Right lobe of liver (tissue), 4 donors: ENCODE results near the gene CHKB.

Experiments used
- CTCF ChIP-seq, 4 donors: fragments of 200-600 bp in 3 of 4; fragments of 450-650 bp in 1 of 4; IDR thresholded peaks; one replicate each; pipeline versions ENCODE4 v1.5.1 to v1.8.0; 2016 to 2022; ENCODE audit warnings: antibody characterized with exemption in 4 of 4, mild to moderate bottlenecking in 2 of 4
- POLR2A ChIP-seq: fragments of 450-650 bp; IDR thresholded peaks from one replicate; pipeline ENCODE4 v1.6.1; 2017; ENCODE audit warnings: antibody characterized with exemption, mild to moderate bottlenecking
- donor health status: DM: no; HTN: no; CAD: no.
- donor health status: DM: no; HTN: no; CAD: no.
- donor health status: DM: no; HTN: yes; CAD: no.

DNA sequence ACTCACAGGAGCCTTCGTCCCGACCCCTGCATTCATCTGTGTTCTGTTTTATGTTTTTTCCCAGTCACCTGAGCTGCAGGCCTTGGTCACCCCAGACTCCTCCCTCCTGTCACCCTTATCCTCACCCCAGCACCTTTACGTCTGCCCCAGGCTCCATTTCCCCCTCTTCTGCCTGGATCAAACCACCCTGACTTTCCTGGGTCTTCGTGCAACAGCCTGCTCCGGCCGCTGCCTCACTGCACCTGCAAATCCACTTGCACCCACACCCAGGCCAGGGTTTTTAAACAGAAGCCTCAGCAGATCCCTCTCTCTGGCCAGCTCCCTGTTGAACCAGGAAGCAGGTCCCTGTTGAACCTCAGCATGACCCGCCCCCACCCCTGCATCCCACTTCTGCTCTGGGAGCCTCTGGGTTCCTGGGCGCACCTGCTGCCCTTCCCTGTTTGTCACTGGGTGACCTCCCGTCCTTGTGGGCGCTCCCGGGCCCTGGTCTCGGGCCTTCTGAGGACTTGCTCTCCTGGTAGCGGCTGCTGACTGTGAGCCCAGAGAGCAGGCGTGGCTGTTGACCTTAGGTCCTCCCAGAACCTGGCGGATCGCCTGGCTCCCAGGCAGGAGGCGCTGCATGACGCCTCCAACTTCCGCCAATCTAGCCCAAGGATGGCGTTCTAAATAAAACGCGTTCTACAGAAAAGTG, 30.8 kb upstream of the CHKB start:
- TF ChIP-seq POLR2A (peak; percentile 41), CTCF (IDR thresholded peaks at IDR 0.05) (peak in 3 of 4 donors; percentile 29 to 45 (median 37))
